Measurements from ENCODE around the gene NXPH2. TPM values are rescaled to one million over a fixed set of nuclear protein-coding genes. Genes with fewer than 3 reads are reported as not detected.

Gene NXPH2
- total RNA-seq, 2 experiments from 2014 or later = not detected

- Mint-ChIP-seq H3K4me1 (peaks cover 2% of the 10 kb centered on the region), H3K27me3 (peaks cover 4% of the 10 kb centered on the region), H3K27ac (no peak overlapping the region), H3K4me3 (no peak overlapping the region), H3K36me3 (no peaks in the 10 kb centered on the region), H3K9me3 (peaks cover 1% of the 10 kb centered on the region)
- POLR2A ChIA-PET = no interaction called here
- no peak for ATAC-seq (ENCODE audit: low read depth)
- no peak for DNase-seq
Observed at GRCh38 chr2:138713069-138713496, 67.1 kb downstream of the NXPH2 start.

- DNase-seq = no peak
- no peak for ATAC-seq (ENCODE audit: low read depth)
- Mint-ChIP-seq H3K4me3 (no peak overlapping the region), H3K27ac (no peak overlapping the region), H3K27me3 (peaks cover 2% of the 10 kb centered on the region), H3K36me3 (no peaks in the 10 kb centered on the region), H3K9me3 (peaks cover 1% of the 10 kb centered on the region), H3K4me1 (peaks cover 2% of the 10 kb centered on the region)
- POLR2A ChIA-PET = no interaction called here
Observed at GRCh38 chr2:138712212-138712979, 67.8 kb downstream of the NXPH2 start.

- H3K4me3 Mint-ChIP-seq = no peak overlapping the region
- ATAC-seq (ENCODE audit: low read depth) (no peak), DNase-seq (no peak)
- no peaks in the 10 kb centered on the region for H3K36me3 Mint-ChIP-seq
- POLR2A ChIA-PET = no interaction called here
- H3K27ac Mint-ChIP-seq = no peak overlapping the region
- peaks cover 1% of the 10 kb centered on the region for H3K9me3 Mint-ChIP-seq
- peaks cover 2% of the 10 kb centered on the region for H3K27me3 Mint-ChIP-seq
- peaks cover 2% of the 10 kb centered on the region for H3K4me1 Mint-ChIP-seq
Observed at GRCh38 chr2:138711812-138712211, 68.4 kb downstream of the NXPH2 start.

GRCh38 chr2:138708682-138709241, 71.4 kb downstream of the NXPH2 start:
- ATAC-seq (ENCODE audit: low read depth) (no peak), DNase-seq (no peak)
- Mint-ChIP-seq H3K36me3 (no peaks in the 10 kb centered on the region), H3K9me3 (peaks cover 1% of the 10 kb centered on the region), H3K4me1 (peaks cover 2% of the 10 kb centered on the region), H3K27ac (no peak overlapping the region), H3K4me3 (no peak overlapping the region), H3K27me3 (no peaks in the 10 kb centered on the region)
- POLR2A ChIA-PET = no interaction called here

GRCh38 chr2:138707392-138708074, 72.7 kb downstream of the NXPH2 start:
- Mint-ChIP-seq H3K9me3 (peaks cover 1% of the 10 kb centered on the region), H3K27ac (no peak overlapping the region), H3K36me3 (no peaks in the 10 kb centered on the region), H3K27me3 (no peaks in the 10 kb centered on the region), H3K4me3 (no peak overlapping the region), H3K4me1 (peaks cover 2% of the 10 kb centered on the region)
- ATAC-seq (ENCODE audit: low read depth) (no peak), DNase-seq (no peak)
- POLR2A ChIA-PET = no interaction called here

GRCh38 chr2:138703242-138703641, 76.9 kb downstream of the NXPH2 start:
- H3K9me3 Mint-ChIP-seq = no peaks in the 10 kb centered on the region
- no peak for DNase-seq
- POLR2A ChIA-PET = no interaction called here
- no peak for ATAC-seq (ENCODE audit: low read depth)
- peaks cover 9% of the 10 kb centered on the region for H3K27me3 Mint-ChIP-seq
- H3K36me3 Mint-ChIP-seq = no peaks in the 10 kb centered on the region
- no peak overlapping the region for H3K4me3 Mint-ChIP-seq
- H3K4me1 Mint-ChIP-seq = no peaks in the 10 kb centered on the region
- H3K27ac Mint-ChIP-seq = no peak overlapping the region

- ATAC-seq (ENCODE audit: low read depth) (no peak), DNase-seq (no peak)
- no peak overlapping the region for H3K27ac Mint-ChIP-seq
- no peaks in the 10 kb centered on the region for H3K9me3 Mint-ChIP-seq
- no peaks in the 10 kb centered on the region for H3K36me3 Mint-ChIP-seq
- no peak overlapping the region for H3K4me3 Mint-ChIP-seq
- POLR2A ChIA-PET = no interaction called here
- H3K27me3 Mint-ChIP-seq = peaks cover 9% of the 10 kb centered on the region
- H3K4me1 Mint-ChIP-seq = no peaks in the 10 kb centered on the region
Observed at GRCh38 chr2:138700716-138701115, 79.5 kb downstream of the NXPH2 start.

GRCh38 chr2:138699421-138699820, 80.8 kb downstream of the NXPH2 start:
- Mint-ChIP-seq H3K36me3 (no peaks in the 10 kb centered on the region), H3K27me3 (peaks cover 10% of the 10 kb centered on the region), H3K27ac (no peak overlapping the region), H3K4me3 (no peak overlapping the region), H3K9me3 (no peaks in the 10 kb centered on the region), H3K4me1 (no peaks in the 10 kb centered on the region)
- POLR2A ChIA-PET = no interaction called here
- DNase-seq (no peak), ATAC-seq (ENCODE audit: low read depth) (no peak)

- POLR2A ChIA-PET = no interaction called here
- DNase-seq (no peak), ATAC-seq (ENCODE audit: low read depth) (no peak)
- peaks cover 10% of the 10 kb centered on the region for H3K27me3 Mint-ChIP-seq
- H3K9me3 Mint-ChIP-seq = no peaks in the 10 kb centered on the region
- no peaks in the 10 kb centered on the region for H3K36me3 Mint-ChIP-seq
- H3K4me3 Mint-ChIP-seq = no peak overlapping the region
- no peaks in the 10 kb centered on the region for H3K4me1 Mint-ChIP-seq
- H3K27ac Mint-ChIP-seq = no peak overlapping the region
Observed at GRCh38 chr2:138698428-138698827, 81.8 kb downstream of the NXPH2 start.

- no peak overlapping the region for H3K4me3 Mint-ChIP-seq
Observed at GRCh38 chr2:138691667-138692066, 88.5 kb downstream of the NXPH2 start.

GRCh38 chr2:138689705-138690104, 90.5 kb downstream of the NXPH2 start:
- H3K4me3 Mint-ChIP-seq = peak overlapping the region; percentile 59

More at GRCh38 chr2:138691667-138692066, 88.5 kb downstream of the NXPH2 start:
- Mint-ChIP-seq H3K4me1 (peaks cover 20% of the 10 kb centered on the region), H3K27me3 (peaks cover 2% of the 10 kb centered on the region), H3K9me3 (peaks cover 13% of the 10 kb centered on the region), H3K27ac (no peak overlapping the region), H3K36me3 (peaks cover 6% of the 10 kb centered on the region)
- no peak for DNase-seq
- POLR2A ChIA-PET = no interaction called here
- no peak for ATAC-seq (ENCODE audit: low read depth)

GRCh38 chr2:138682163-138682562, 98.0 kb downstream of the NXPH2 start:
- Mint-ChIP-seq H3K27ac (no peak overlapping the region), H3K4me1 (no peaks in the 10 kb centered on the region), H3K36me3 (no peaks in the 10 kb centered on the region), H3K27me3 (peaks cover 9% of the 10 kb centered on the region), H3K9me3 (no peaks in the 10 kb centered on the region), H3K4me3 (no peak overlapping the region)
- POLR2A ChIA-PET = no interaction called here
- DNase-seq (no peak), ATAC-seq (ENCODE audit: low read depth) (no peak)

More at GRCh38 chr2:138689705-138690104, 90.5 kb downstream of the NXPH2 start:
- Mint-ChIP-seq H3K36me3 (peaks cover 6% of the 10 kb centered on the region), H3K4me1 (peaks cover 20% of the 10 kb centered on the region), H3K27ac (peak overlapping the region; percentile 87), H3K9me3 (peaks cover 13% of the 10 kb centered on the region), H3K27me3 (peaks cover 2% of the 10 kb centered on the region)
- DNase-seq (no peak), ATAC-seq (ENCODE audit: low read depth) (peak; percentile 99)
- POLR2A ChIA-PET = no interaction called here

GRCh38 chr2:138677221-138677620, 103.0 kb downstream of the NXPH2 start:
- Mint-ChIP-seq H3K4me3 (no peak overlapping the region), H3K9me3 (no peaks in the 10 kb centered on the region), H3K4me1 (no peaks in the 10 kb centered on the region), H3K27me3 (peaks cover 4% of the 10 kb centered on the region), H3K27ac (no peak overlapping the region), H3K36me3 (no peaks in the 10 kb centered on the region)
- POLR2A ChIA-PET = no interaction called here
- no peak for DNase-seq
- ATAC-seq (ENCODE audit: low read depth) = no peak

GRCh38 chr2:138676619-138677021, 103.6 kb downstream of the NXPH2 start:
- H3K4me3 Mint-ChIP-seq = no peak overlapping the region
- H3K27me3 Mint-ChIP-seq = peaks cover 4% of the 10 kb centered on the region
- DNase-seq (no peak), ATAC-seq (ENCODE audit: low read depth) (no peak)
- H3K4me1 Mint-ChIP-seq = no peaks in the 10 kb centered on the region
- no peaks in the 10 kb centered on the region for H3K36me3 Mint-ChIP-seq
- H3K9me3 Mint-ChIP-seq = no peaks in the 10 kb centered on the region
- H3K27ac Mint-ChIP-seq = no peak overlapping the region
- POLR2A ChIA-PET = no interaction called here
